Trophoblast cell (in vitro differentiated cells and primary cell): ENCODE results near the gene C11orf58.

Experiments used
- DNase-seq, 2 donors: peaks; one replicate each; pipeline ENCODE4 v3.0.0-alpha.2; 2016
- H2AFZ ChIP-seq: 2 replicates; pipeline ENCODE4 v1.6.1; 2013; ENCODE audit warnings: low read length, moderate library complexity, mild to moderate bottlenecking; ENCODE audit not compliant: insufficient read depth, poor library complexity
- H2AK5ac ChIP-seq: 2 replicates; pipeline ENCODE4 v1.6.1; 2013; ENCODE audit warnings: mild to moderate bottlenecking, low read length
- H2BK120ac ChIP-seq: 2 replicates; pipeline ENCODE4 v1.6.1; 2013; ENCODE audit warnings: low read length, mild to moderate bottlenecking, moderate library complexity; ENCODE audit not compliant: insufficient read depth, poor library complexity
- H2BK12ac ChIP-seq: 2 replicates; pipeline ENCODE4 v1.6.1; 2013; ENCODE audit warnings: mild to moderate bottlenecking, low read length, moderate library complexity
- H2BK5ac ChIP-seq: 2 replicates; pipeline ENCODE4 v1.6.1; 2013; ENCODE audit warnings: low read length, low read depth, moderate library complexity, mild to moderate bottlenecking; ENCODE audit not compliant: poor library complexity
- H3K14ac ChIP-seq: 2 replicates; pipeline ENCODE4 v1.6.1; 2013; ENCODE audit warnings: mild to moderate bottlenecking, low read length
- H3K18ac ChIP-seq: 2 replicates; pipeline ENCODE4 v1.6.1; 2013; ENCODE audit warnings: mild to moderate bottlenecking, low read length
- H3K23ac ChIP-seq: 2 replicates; pipeline ENCODE4 v1.6.1; 2013; ENCODE audit warnings: low read length
- H3K27ac ChIP-seq: 2 replicates; pipeline ENCODE4 v1.5.1; 2013; ENCODE audit warnings: low read depth, mild to moderate bottlenecking, inconsistent platforms, low read length, moderate library complexity
- H3K27me3 ChIP-seq: 2 replicates; pipeline ENCODE4 v1.6.1; 2013; ENCODE audit warnings: inconsistent platforms, mild to moderate bottlenecking, low read length, moderate library complexity; ENCODE audit not compliant: insufficient read depth
- H3K36me3 ChIP-seq, 2 experiments: 1 replicate in 1 of 2; 2 replicates in 1 of 2; pipeline ENCODE4 v1.6.1; 2013; ENCODE audit warnings: low read length in 2 of 2, mild to moderate bottlenecking in 2 of 2, moderate library complexity in 1 of 2; ENCODE audit not compliant: insufficient read depth in 2 of 2, control insufficient read depth in 1 of 2
- H3K4ac ChIP-seq: 2 replicates; pipeline ENCODE4 v1.6.1; 2013; ENCODE audit warnings: low read depth, mild to moderate bottlenecking, low read length, moderate library complexity
- H3K4me1 ChIP-seq, 2 experiments: 1 replicate in 1 of 2; 2 replicates in 1 of 2; pipeline ENCODE4 v1.6.1; 2013; ENCODE audit warnings: low read length in 2 of 2, mild to moderate bottlenecking in 2 of 2, moderate library complexity in 1 of 2; ENCODE audit not compliant: insufficient read depth in 2 of 2, control insufficient read depth in 1 of 2
- H3K4me2 ChIP-seq: 2 replicates; pipeline ENCODE4 v1.6.1; 2013; ENCODE audit warnings: inconsistent platforms, mild to moderate bottlenecking, low read length, moderate library complexity
- H3K4me3 ChIP-seq: 2 replicates; pipeline ENCODE4 v1.5.1; 2013; ENCODE audit warnings: mild to moderate bottlenecking, low read depth, low read length, inconsistent platforms
- H3K79me1 ChIP-seq: one replicate; pipeline ENCODE4 v1.6.1; 2013; ENCODE audit warnings: low read length
- H3K79me2 ChIP-seq: 2 replicates; pipeline ENCODE4 v1.6.1; 2013; ENCODE audit warnings: low read length, mild to moderate bottlenecking; ENCODE audit not compliant: control insufficient read depth, insufficient read depth, poor library complexity
- H3K9ac ChIP-seq: 2 replicates; pipeline ENCODE4 v1.6.1; 2013; ENCODE audit warnings: mild to moderate bottlenecking, low read length
- H3K9me3 ChIP-seq: 2 replicates; pipeline ENCODE4 v1.6.1; 2013; ENCODE audit warnings: low read depth, mild to moderate bottlenecking, control low read depth, inconsistent platforms, low read length; ENCODE audit not compliant: insufficient read depth
- H4K12ac ChIP-seq: 2 replicates; pipeline ENCODE4 v1.6.1; 2013; ENCODE audit warnings: low read depth, mild to moderate bottlenecking, low read length, moderate library complexity
- H4K8ac ChIP-seq: 2 replicates; pipeline ENCODE4 v1.6.1; 2013; ENCODE audit warnings: low read depth, mild to moderate bottlenecking, low read length, moderate library complexity
- H4K91ac ChIP-seq: one replicate; pipeline ENCODE4 v1.6.1; 2013; ENCODE audit warnings: low read depth, mild to moderate bottlenecking, low read length, moderate library complexity
- WGBS: extraction: QIAGEN DNeasy Blood & Tissue Kit; methylation state at CpG from one replicate; pipeline ENCODE4 v1.1.7; 2013; ENCODE audit warnings: missing lambda C conversion rate; ENCODE audit not compliant: insufficient read length, insufficient coverage; ENCODE audit errors: extremely low coverage; 5-methylcytosine and 5-hydroxymethylcytosine counted together

The C11orf58 gene

GRCh38 chr11:16749092-16749491 lies 10.6 kb downstream of the C11orf58 start:
- Histone ChIP-seq H4K8ac (no peak overlapping the region), H3K27ac (no peak overlapping the region), H3K23ac (no peak overlapping the region), H3K9me3 (no peaks in the 10 kb centered on the region), H3K14ac (no peak overlapping the region), H3K79me2 (peaks cover 1% of the 10 kb centered on the region), H3K27me3 (no peaks in the 10 kb centered on the region), H3K18ac (no peak overlapping the region), H2BK120ac (no peak overlapping the region), H4K12ac (no peak overlapping the region), H2BK12ac (no peak overlapping the region), H4K91ac (no peak overlapping the region), H3K4me2 (no peak overlapping the region), H3K9ac (no peak overlapping the region), H3K4me3 (no peak overlapping the region), H3K4ac (no peak overlapping the region), H3K79me1 (no peaks in the 10 kb centered on the region), H2AK5ac (no peak overlapping the region), H3K36me3 (peaks cover 24 to 44% of the 10 kb centered on the region in 2 experiments), H2AFZ (no peak overlapping the region), H3K4me1 (no peaks in the 10 kb centered on the region), H2BK5ac (no peak overlapping the region)
- DNase-seq: no peak
- no CpG with 5 or more reads among the region's 1 CpG for WGBS

- H2BK120ac ChIP-seq: no peak overlapping the region
- no peak overlapping the region for H2AFZ ChIP-seq
- H3K4me2 ChIP-seq: no peak overlapping the region
- H3K14ac ChIP-seq: no peak overlapping the region
- H3K9me3 ChIP-seq: no peaks in the 10 kb centered on the region
- H3K23ac ChIP-seq: no peak overlapping the region
- H4K91ac ChIP-seq: no peak overlapping the region
- no peak overlapping the region for H3K4ac ChIP-seq
- peaks cover 26 to 46% of the 10 kb centered on the region in 2 experiments for H3K36me3 ChIP-seq
- DNase-seq: no peak
- H4K8ac ChIP-seq: no peak overlapping the region
- no peak overlapping the region for H3K27ac ChIP-seq
- H3K79me1 ChIP-seq: no peaks in the 10 kb centered on the region
- H3K79me2 ChIP-seq: no peaks in the 10 kb centered on the region
- WGBS: no CpG with 5 or more reads among the region's 2 CpGs
- H3K4me3 ChIP-seq: no peak overlapping the region
- no peak overlapping the region for H3K9ac ChIP-seq
- H2BK12ac ChIP-seq: no peak overlapping the region
- no peaks in the 10 kb centered on the region for H3K4me1 ChIP-seq
- no peak overlapping the region for H2BK5ac ChIP-seq
- H4K12ac ChIP-seq: no peak overlapping the region
- H3K27me3 ChIP-seq: no peaks in the 10 kb centered on the region
- H2AK5ac ChIP-seq: no peak overlapping the region
- no peak overlapping the region for H3K18ac ChIP-seq
These were observed 11.2 kb downstream of the C11orf58 start for GRCh38 chr11:16749666-16750065.

- H2BK5ac ChIP-seq: no peak overlapping the region
These were observed 12.0 kb downstream of the C11orf58 start for GRCh38 chr11:16750417-16750816.

DNA sequence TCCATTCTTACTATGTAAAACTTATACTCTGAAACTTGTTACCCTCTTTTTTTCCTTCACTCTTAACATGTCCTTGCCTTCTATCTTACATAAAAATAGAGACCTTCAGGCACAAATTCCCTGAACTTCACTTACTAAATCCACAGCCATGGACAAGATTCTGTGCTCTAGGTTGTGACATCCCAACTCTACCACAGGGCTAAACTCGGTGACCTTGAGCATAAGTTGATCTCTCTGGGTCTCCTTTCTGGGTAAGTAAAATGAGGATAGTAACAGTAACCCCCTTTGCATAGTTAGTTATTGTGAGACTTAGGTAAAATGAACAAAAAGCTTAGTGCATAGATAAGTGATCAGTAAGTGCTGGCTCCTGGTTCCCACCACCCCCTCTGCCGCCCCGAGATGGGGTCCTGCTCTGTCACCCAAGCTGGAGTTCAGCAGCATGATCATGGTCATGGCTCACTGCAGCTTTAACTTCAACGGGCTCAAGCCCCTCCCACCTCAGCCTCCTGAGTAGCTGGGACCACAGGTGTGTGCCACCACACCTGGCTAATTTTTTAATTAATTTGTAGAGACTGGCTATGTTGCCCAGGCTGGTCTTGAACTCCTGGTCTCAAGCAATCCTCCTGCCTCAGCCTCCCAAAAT lies 20.1 kb downstream of the C11orf58 start:
- H4K91ac ChIP-seq: no peak overlapping the region
- H3K4me2 ChIP-seq: no peak overlapping the region
- H3K14ac ChIP-seq: no peak overlapping the region
- no peak overlapping the region for H3K4me3 ChIP-seq
- no peaks in the 10 kb centered on the region for H3K79me1 ChIP-seq
- H3K18ac ChIP-seq: no peak overlapping the region
- H4K8ac ChIP-seq: no peak overlapping the region
- no peak overlapping the region for H3K4ac ChIP-seq
- H3K36me3 ChIP-seq: peaks cover 12 to 14% of the 10 kb centered on the region in 2 experiments
- no CpG with 5 or more reads among the region's 4 CpGs for WGBS
- H2AK5ac ChIP-seq: no peak overlapping the region
- H3K27ac ChIP-seq: no peak overlapping the region
- no peak overlapping the region for H3K9ac ChIP-seq
- H2AFZ ChIP-seq: no peak overlapping the region
- H3K4me1 ChIP-seq: no peaks in the 10 kb centered on the region
- no peak overlapping the region for H4K12ac ChIP-seq
- no peak overlapping the region for H2BK5ac ChIP-seq
- no peak overlapping the region for H2BK12ac ChIP-seq
- peaks cover 2% of the 10 kb centered on the region for H3K9me3 ChIP-seq
- no peaks in the 10 kb centered on the region for H3K79me2 ChIP-seq
- no peak overlapping the region for H2BK120ac ChIP-seq
- no peak overlapping the region for H3K23ac ChIP-seq
- H3K27me3 ChIP-seq: no peaks in the 10 kb centered on the region
- no peak for DNase-seq

More at GRCh38 chr11:16750417-16750816, 12.0 kb downstream of the C11orf58 start:
- no peaks in the 10 kb centered on the region for H3K79me1 ChIP-seq
- H3K27ac ChIP-seq: no peak overlapping the region
- H3K4me3 ChIP-seq: no peak overlapping the region
- H3K4me1 ChIP-seq: no peaks in the 10 kb centered on the region
- no CpG with 5 or more reads among the region's 1 CpG for WGBS
- no peak overlapping the region for H2AFZ ChIP-seq
- no peaks in the 10 kb centered on the region for H3K79me2 ChIP-seq
- H2BK12ac ChIP-seq: no peak overlapping the region
- H2BK120ac ChIP-seq: no peak overlapping the region
- peaks cover 26 to 46% of the 10 kb centered on the region in 2 experiments for H3K36me3 ChIP-seq
- no peak overlapping the region for H2AK5ac ChIP-seq
- no peak overlapping the region for H4K12ac ChIP-seq
- no peak overlapping the region for H3K23ac ChIP-seq
- no peak for DNase-seq
- H3K14ac ChIP-seq: no peak overlapping the region
- H4K91ac ChIP-seq: no peak overlapping the region
- no peak overlapping the region for H3K4me2 ChIP-seq
- H3K27me3 ChIP-seq: no peaks in the 10 kb centered on the region
- no peaks in the 10 kb centered on the region for H3K9me3 ChIP-seq
- no peak overlapping the region for H3K18ac ChIP-seq
- H4K8ac ChIP-seq: no peak overlapping the region
- H3K4ac ChIP-seq: no peak overlapping the region
- H3K9ac ChIP-seq: no peak overlapping the region
